Measurements from ENCODE around the gene CCL17. TPM values are rescaled to one million over a fixed set of nuclear protein-coding genes. Genes with fewer than 3 reads are reported as not detected.
"Not testable (repeated sequence)": the region's sequence is repeated elsewhere in the genome, so short reads cannot be mapped to it uniquely, and the experiment has no call there.

CCL17 gene
- total RNA-seq, 6 experiments from 2014 or later = not detected

- Mint-ChIP-seq H3K4me1 (ENCODE audit: low read depth) (no peaks in the 10 kb centered on the region; the same call in 1 of the 2 replicates), H3K27ac (no peak overlapping the region), H3K9me3 (no peaks in the 10 kb centered on the region), H3K36me3 (ENCODE audit: low read depth) (no peaks in the 10 kb centered on the region), H3K27me3 (ENCODE audit: insufficient read depth) (peaks cover 61% of the 10 kb centered on the region), H3K4me3 (no peak overlapping the region)
- DNase-seq = peak; percentile 46
- TF ChIP-seq CTCF (IDR thresholded peaks at IDR 0.05) = no peak
Measured at GRCh38 chr16:57367116-57367752, 37.3 kb upstream of the CCL17 start.

GRCh38 chr16:57371494-57372371 lies 32.8 kb upstream of the CCL17 start:
- no peaks in the 10 kb centered on the region for H3K36me3 Mint-ChIP-seq (ENCODE audit: low read depth)
- no peaks in the 10 kb centered on the region for H3K9me3 Mint-ChIP-seq
- H3K4me3 Mint-ChIP-seq = no peak overlapping the region
- no peak for TF ChIP-seq CTCF (IDR thresholded peaks at IDR 0.05)
- no peaks in the 10 kb centered on the region; the same call in 1 of the 2 replicates for H3K4me1 Mint-ChIP-seq (ENCODE audit: low read depth)
- DNase-seq = no peak
- peaks cover 48% of the 10 kb centered on the region for H3K27me3 Mint-ChIP-seq (ENCODE audit: insufficient read depth)
- H3K27ac Mint-ChIP-seq = no peak overlapping the region

GRCh38 chr16:57372372-57373116 lies 32.0 kb upstream of the CCL17 start, which contains the start of gene CX3CL1:
Gene CX3CL1 (plus strand): TSS chr16:57372490. CDS start chr16:57372569, 79 bp downstream.
- H3K9me3 Mint-ChIP-seq = no peaks in the 10 kb centered on the region
- no peaks in the 10 kb centered on the region for H3K36me3 Mint-ChIP-seq (ENCODE audit: low read depth)
- H3K27ac Mint-ChIP-seq = no peak within 1 kb of the TSS
- no peak within 1 kb of the TSS for H3K4me3 Mint-ChIP-seq
- peaks cover 4% of the 10 kb centered on the region for H3K4me1 Mint-ChIP-seq (ENCODE audit: low read depth)
- no peak for TF ChIP-seq CTCF (IDR thresholded peaks at IDR 0.05)
- H3K27me3 Mint-ChIP-seq (ENCODE audit: insufficient read depth) = peaks cover 44% of the 10 kb centered on the region
- peak; percentile 21 for DNase-seq

- Mint-ChIP-seq H3K9me3 (no peaks in the 10 kb centered on the region), H3K4me3 (no peak overlapping the region), H3K27me3 (ENCODE audit: insufficient read depth) (peaks cover 44% of the 10 kb centered on the region), H3K4me1 (ENCODE audit: low read depth) (peaks cover 10% of the 10 kb centered on the region), H3K36me3 (ENCODE audit: low read depth) (no peaks in the 10 kb centered on the region), H3K27ac (no peak overlapping the region)
- no peak for TF ChIP-seq CTCF (IDR thresholded peaks at IDR 0.05)
- DNase-seq = no peak
Measured at GRCh38 chr16:57373117-57373947, 31.2 kb upstream of the CCL17 start.

- no peak for DNase-seq
- Mint-ChIP-seq H3K9me3 (no peaks in the 10 kb centered on the region), H3K27ac (no peak overlapping the region), H3K4me1 (ENCODE audit: low read depth) (peaks cover 10% of the 10 kb centered on the region), H3K4me3 (no peak overlapping the region), H3K27me3 (ENCODE audit: insufficient read depth) (peaks cover 46% of the 10 kb centered on the region), H3K36me3 (ENCODE audit: low read depth) (no peaks in the 10 kb centered on the region)
- no peak for TF ChIP-seq CTCF (IDR thresholded peaks at IDR 0.05)
Measured at GRCh38 chr16:57374067-57374534, 30.5 kb upstream of the CCL17 start.

- H3K36me3 Mint-ChIP-seq (ENCODE audit: low read depth); H3K4me3 Mint-ChIP-seq; DNase-seq; H3K9me3 Mint-ChIP-seq; H3K27ac Mint-ChIP-seq: not testable (repeated sequence)
- Mint-ChIP-seq H3K4me1 (ENCODE audit: low read depth) (peaks cover 10% of the 10 kb centered on the region), H3K27me3 (ENCODE audit: insufficient read depth) (peaks cover 41% of the 10 kb centered on the region)
Measured at GRCh38 chr16:57374925-57375465, 29.6 kb upstream of the CCL17 start.
